ENCODE results near the gene ILDR2.
A peak's percentile ranks its signal among the peaks of the same experiment; 100 is the strongest.

ILDR2 gene

GRCh38 chr1:166927701-166928100, 47.6 kb downstream of the ILDR2 start:
- Histone ChIP-seq H3K4me3 (replicated peaks; ENCODE audit: insufficient read depth, low read length) (no peak overlapping the region), H3K27me3 (ENCODE audit: insufficient read depth, poor library complexity, severe bottlenecking) (no peaks in the 10 kb centered on the region), H3K27ac (replicated peaks) (no peak overlapping the region)
- DNase-seq (ENCODE audit: low read depth in 1 of 2, low spot score in 1 of 2) = no peak
- no peak for TF ChIP-seq POLR2AphosphoS5 (IDR thresholded peaks at IDR 0.05; ENCODE audit: low read depth)
- TF ChIP-seq, protein P1, sequence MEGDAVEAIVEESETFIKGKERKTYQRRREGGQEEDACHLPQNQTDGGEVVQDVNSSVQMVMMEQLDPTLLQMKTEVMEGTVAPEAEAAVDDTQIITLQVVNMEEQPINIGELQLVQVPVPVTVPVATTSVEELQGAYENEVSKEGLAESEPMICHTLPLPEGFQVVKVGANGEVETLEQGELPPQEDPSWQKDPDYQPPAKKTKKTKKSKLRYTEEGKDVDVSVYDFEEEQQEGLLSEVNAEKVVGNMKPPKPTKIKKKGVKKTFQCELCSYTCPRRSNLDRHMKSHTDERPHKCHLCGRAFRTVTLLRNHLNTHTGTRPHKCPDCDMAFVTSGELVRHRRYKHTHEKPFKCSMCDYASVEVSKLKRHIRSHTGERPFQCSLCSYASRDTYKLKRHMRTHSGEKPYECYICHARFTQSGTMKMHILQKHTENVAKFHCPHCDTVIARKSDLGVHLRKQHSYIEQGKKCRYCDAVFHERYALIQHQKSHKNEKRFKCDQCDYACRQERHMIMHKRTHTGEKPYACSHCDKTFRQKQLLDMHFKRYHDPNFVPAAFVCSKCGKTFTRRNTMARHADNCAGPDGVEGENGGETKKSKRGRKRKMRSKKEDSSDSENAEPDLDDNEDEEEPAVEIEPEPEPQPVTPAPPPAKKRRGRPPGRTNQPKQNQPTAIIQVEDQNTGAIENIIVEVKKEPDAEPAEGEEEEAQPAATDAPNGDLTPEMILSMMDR (IDR thresholded peaks at IDR 0.05; ENCODE audit: insufficient read depth, low read length) = no peak
- TF ChIP-seq, protein P2, sequence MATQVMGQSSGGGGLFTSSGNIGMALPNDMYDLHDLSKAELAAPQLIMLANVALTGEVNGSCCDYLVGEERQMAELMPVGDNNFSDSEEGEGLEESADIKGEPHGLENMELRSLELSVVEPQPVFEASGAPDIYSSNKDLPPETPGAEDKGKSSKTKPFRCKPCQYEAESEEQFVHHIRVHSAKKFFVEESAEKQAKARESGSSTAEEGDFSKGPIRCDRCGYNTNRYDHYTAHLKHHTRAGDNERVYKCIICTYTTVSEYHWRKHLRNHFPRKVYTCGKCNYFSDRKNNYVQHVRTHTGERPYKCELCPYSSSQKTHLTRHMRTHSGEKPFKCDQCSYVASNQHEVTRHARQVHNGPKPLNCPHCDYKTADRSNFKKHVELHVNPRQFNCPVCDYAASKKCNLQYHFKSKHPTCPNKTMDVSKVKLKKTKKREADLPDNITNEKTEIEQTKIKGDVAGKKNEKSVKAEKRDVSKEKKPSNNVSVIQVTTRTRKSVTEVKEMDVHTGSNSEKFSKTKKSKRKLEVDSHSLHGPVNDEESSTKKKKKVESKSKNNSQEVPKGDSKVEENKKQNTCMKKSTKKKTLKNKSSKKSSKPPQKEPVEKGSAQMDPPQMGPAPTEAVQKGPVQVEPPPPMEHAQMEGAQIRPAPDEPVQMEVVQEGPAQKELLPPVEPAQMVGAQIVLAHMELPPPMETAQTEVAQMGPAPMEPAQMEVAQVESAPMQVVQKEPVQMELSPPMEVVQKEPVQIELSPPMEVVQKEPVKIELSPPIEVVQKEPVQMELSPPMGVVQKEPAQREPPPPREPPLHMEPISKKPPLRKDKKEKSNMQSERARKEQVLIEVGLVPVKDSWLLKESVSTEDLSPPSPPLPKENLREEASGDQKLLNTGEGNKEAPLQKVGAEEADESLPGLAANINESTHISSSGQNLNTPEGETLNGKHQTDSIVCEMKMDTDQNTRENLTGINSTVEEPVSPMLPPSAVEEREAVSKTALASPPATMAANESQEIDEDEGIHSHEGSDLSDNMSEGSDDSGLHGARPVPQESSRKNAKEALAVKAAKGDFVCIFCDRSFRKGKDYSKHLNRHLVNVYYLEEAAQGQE (IDR thresholded peaks at IDR 0.05; ENCODE audit: insufficient replicate concordance, low read depth) = no peak
- TF ChIP-seq GABPA (IDR thresholded peaks at IDR 0.05; ENCODE audit: low read depth) = no peak
- no peak for TF ChIP-seq SPI1 (IDR thresholded peaks at IDR 0.05; ENCODE audit: borderline replicate concordance, low read depth)

DNA sequence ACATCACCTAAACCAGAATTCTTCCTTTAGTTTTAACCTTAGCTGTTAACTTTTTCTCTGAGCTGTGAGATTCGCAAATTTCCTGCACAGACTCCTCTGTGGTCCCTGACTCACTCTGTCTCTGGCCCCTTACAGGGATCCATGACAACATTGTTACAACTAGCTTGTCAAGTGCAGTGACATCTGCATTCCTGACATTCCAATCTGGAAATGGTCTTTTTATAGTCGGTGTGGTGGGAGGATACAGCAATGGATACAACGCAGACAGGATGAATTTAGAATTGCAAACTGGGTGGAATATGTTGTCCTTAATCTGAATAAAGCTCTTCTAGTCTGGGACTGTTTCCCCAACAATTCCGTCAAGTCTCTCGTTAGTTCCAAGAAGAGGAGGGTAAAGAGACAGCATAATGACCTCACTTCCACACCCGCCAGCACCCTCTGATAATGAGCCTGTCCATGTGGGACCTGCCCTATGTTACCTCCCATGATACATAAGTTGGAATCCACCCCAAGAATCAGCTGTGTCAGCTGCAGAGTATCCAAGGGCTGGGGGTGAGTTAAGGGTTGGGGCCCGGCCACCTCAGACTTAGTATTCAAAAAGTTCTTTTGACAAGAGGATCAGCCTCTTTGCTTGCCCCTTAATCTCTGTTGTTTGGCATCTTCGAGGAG, 49.4 kb downstream of the ILDR2 start:
- TF ChIP-seq, protein P1 (IDR thresholded peaks at IDR 0.05; ENCODE audit: insufficient read depth, low read length) = no peak
- TF ChIP-seq SPI1 (IDR thresholded peaks at IDR 0.05; ENCODE audit: borderline replicate concordance, low read depth) = no peak
- TF ChIP-seq, protein P2 (IDR thresholded peaks at IDR 0.05; ENCODE audit: insufficient replicate concordance, low read depth) = no peak
- Histone ChIP-seq H3K27ac (replicated peaks) (no peak overlapping the region), H3K4me3 (replicated peaks; ENCODE audit: insufficient read depth, low read length) (no peak overlapping the region), H3K27me3 (ENCODE audit: insufficient read depth, poor library complexity, severe bottlenecking) (peaks cover 5% of the 10 kb centered on the region)
- no peak for DNase-seq (ENCODE audit: low read depth in 1 of 2, low spot score in 1 of 2)

DNA sequence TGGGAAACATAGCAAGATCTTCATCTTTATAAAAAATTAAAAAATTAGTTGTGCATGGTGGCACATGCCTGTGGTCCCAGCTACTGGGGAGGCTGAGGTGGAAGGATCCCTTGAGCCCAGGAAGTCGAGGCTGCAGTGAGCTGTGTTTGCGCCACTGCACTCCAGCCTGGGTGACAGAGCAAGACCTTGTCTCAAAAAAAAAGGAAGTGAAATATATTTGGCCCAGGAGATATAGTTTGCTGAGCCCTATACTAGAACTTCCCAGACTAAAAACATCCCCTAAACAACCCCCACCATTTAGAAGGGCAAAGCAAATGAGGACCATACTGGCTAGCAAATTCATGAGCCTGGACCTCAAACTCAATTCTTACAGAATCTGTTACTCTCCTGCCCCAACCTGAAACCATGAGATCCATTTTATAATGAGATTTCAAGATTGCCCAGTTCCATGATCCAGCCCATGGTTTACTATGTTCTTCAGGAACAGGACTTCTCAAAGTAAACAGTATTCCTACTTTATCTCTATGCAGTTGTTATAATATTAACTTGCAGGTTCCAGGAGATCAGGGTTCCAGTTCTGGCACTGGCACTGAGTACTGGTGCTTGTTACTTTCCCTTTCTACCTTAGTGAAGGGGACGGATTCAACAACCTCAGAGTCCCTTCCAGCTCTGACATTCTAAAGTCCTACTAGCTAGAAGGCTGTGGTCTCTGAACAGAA, 50.4 kb downstream of the ILDR2 start:
- TF ChIP-seq, protein P1 (IDR thresholded peaks at IDR 0.05; ENCODE audit: insufficient read depth, low read length) = no peak
- peak; percentile 83 for TF ChIP-seq SPI1 (IDR thresholded peaks at IDR 0.05; ENCODE audit: borderline replicate concordance, low read depth)
- H3K27me3 ChIP-seq (ENCODE audit: insufficient read depth, poor library complexity, severe bottlenecking) = peaks cover 5% of the 10 kb centered on the region
- H3K27ac ChIP-seq (replicated peaks) = no peak overlapping the region
- DNase-seq (ENCODE audit: low read depth in 1 of 2, low spot score in 1 of 2) = peak in 1 of 2 experiments; percentile 40
- H3K4me3 ChIP-seq (replicated peaks; ENCODE audit: insufficient read depth, low read length) = no peak overlapping the region
